Trophoblast cell (in vitro differentiated cells and primary cell): ENCODE results near the gene IL21.

Experiments used
- DNase-seq, 2 donors: peaks; one replicate each; pipeline ENCODE4 v3.0.0-alpha.2; 2016
- H2AFZ ChIP-seq: 2 replicates; pipeline ENCODE4 v1.6.1; 2013; ENCODE audit warnings: low read length, moderate library complexity, mild to moderate bottlenecking; ENCODE audit not compliant: insufficient read depth, poor library complexity
- H2AK5ac ChIP-seq: 2 replicates; pipeline ENCODE4 v1.6.1; 2013; ENCODE audit warnings: mild to moderate bottlenecking, low read length
- H2BK120ac ChIP-seq: 2 replicates; pipeline ENCODE4 v1.6.1; 2013; ENCODE audit warnings: low read length, mild to moderate bottlenecking, moderate library complexity; ENCODE audit not compliant: insufficient read depth, poor library complexity
- H2BK12ac ChIP-seq: 2 replicates; pipeline ENCODE4 v1.6.1; 2013; ENCODE audit warnings: mild to moderate bottlenecking, low read length, moderate library complexity
- H2BK5ac ChIP-seq: 2 replicates; pipeline ENCODE4 v1.6.1; 2013; ENCODE audit warnings: low read length, low read depth, moderate library complexity, mild to moderate bottlenecking; ENCODE audit not compliant: poor library complexity
- H3K14ac ChIP-seq: 2 replicates; pipeline ENCODE4 v1.6.1; 2013; ENCODE audit warnings: mild to moderate bottlenecking, low read length
- H3K18ac ChIP-seq: 2 replicates; pipeline ENCODE4 v1.6.1; 2013; ENCODE audit warnings: mild to moderate bottlenecking, low read length
- H3K23ac ChIP-seq: 2 replicates; pipeline ENCODE4 v1.6.1; 2013; ENCODE audit warnings: low read length
- H3K27ac ChIP-seq: 2 replicates; pipeline ENCODE4 v1.5.1; 2013; ENCODE audit warnings: low read depth, mild to moderate bottlenecking, inconsistent platforms, low read length, moderate library complexity
- H3K27me3 ChIP-seq: 2 replicates; pipeline ENCODE4 v1.6.1; 2013; ENCODE audit warnings: inconsistent platforms, mild to moderate bottlenecking, low read length, moderate library complexity; ENCODE audit not compliant: insufficient read depth
- H3K36me3 ChIP-seq, 2 experiments: 1 replicate in 1 of 2; 2 replicates in 1 of 2; pipeline ENCODE4 v1.6.1; 2013; ENCODE audit warnings: low read length in 2 of 2, mild to moderate bottlenecking in 2 of 2, moderate library complexity in 1 of 2; ENCODE audit not compliant: insufficient read depth in 2 of 2, control insufficient read depth in 1 of 2
- H3K4ac ChIP-seq: 2 replicates; pipeline ENCODE4 v1.6.1; 2013; ENCODE audit warnings: low read depth, mild to moderate bottlenecking, low read length, moderate library complexity
- H3K4me1 ChIP-seq, 2 experiments: 1 replicate in 1 of 2; 2 replicates in 1 of 2; pipeline ENCODE4 v1.6.1; 2013; ENCODE audit warnings: low read length in 2 of 2, mild to moderate bottlenecking in 2 of 2, moderate library complexity in 1 of 2; ENCODE audit not compliant: insufficient read depth in 2 of 2, control insufficient read depth in 1 of 2
- H3K4me2 ChIP-seq: 2 replicates; pipeline ENCODE4 v1.6.1; 2013; ENCODE audit warnings: inconsistent platforms, mild to moderate bottlenecking, low read length, moderate library complexity
- H3K4me3 ChIP-seq: 2 replicates; pipeline ENCODE4 v1.5.1; 2013; ENCODE audit warnings: mild to moderate bottlenecking, low read depth, low read length, inconsistent platforms
- H3K79me1 ChIP-seq: one replicate; pipeline ENCODE4 v1.6.1; 2013; ENCODE audit warnings: low read length
- H3K79me2 ChIP-seq: 2 replicates; pipeline ENCODE4 v1.6.1; 2013; ENCODE audit warnings: low read length, mild to moderate bottlenecking; ENCODE audit not compliant: control insufficient read depth, insufficient read depth, poor library complexity
- H3K9ac ChIP-seq: 2 replicates; pipeline ENCODE4 v1.6.1; 2013; ENCODE audit warnings: mild to moderate bottlenecking, low read length
- H3K9me3 ChIP-seq: 2 replicates; pipeline ENCODE4 v1.6.1; 2013; ENCODE audit warnings: low read depth, mild to moderate bottlenecking, control low read depth, inconsistent platforms, low read length; ENCODE audit not compliant: insufficient read depth
- H4K12ac ChIP-seq: 2 replicates; pipeline ENCODE4 v1.6.1; 2013; ENCODE audit warnings: low read depth, mild to moderate bottlenecking, low read length, moderate library complexity
- H4K8ac ChIP-seq: 2 replicates; pipeline ENCODE4 v1.6.1; 2013; ENCODE audit warnings: low read depth, mild to moderate bottlenecking, low read length, moderate library complexity
- H4K91ac ChIP-seq: one replicate; pipeline ENCODE4 v1.6.1; 2013; ENCODE audit warnings: low read depth, mild to moderate bottlenecking, low read length, moderate library complexity
- WGBS: extraction: QIAGEN DNeasy Blood & Tissue Kit; methylation state at CpG from one replicate; pipeline ENCODE4 v1.1.7; 2013; ENCODE audit warnings: missing lambda C conversion rate; ENCODE audit not compliant: insufficient read length, insufficient coverage; ENCODE audit errors: extremely low coverage; 5-methylcytosine and 5-hydroxymethylcytosine counted together

The IL21 gene

DNA sequence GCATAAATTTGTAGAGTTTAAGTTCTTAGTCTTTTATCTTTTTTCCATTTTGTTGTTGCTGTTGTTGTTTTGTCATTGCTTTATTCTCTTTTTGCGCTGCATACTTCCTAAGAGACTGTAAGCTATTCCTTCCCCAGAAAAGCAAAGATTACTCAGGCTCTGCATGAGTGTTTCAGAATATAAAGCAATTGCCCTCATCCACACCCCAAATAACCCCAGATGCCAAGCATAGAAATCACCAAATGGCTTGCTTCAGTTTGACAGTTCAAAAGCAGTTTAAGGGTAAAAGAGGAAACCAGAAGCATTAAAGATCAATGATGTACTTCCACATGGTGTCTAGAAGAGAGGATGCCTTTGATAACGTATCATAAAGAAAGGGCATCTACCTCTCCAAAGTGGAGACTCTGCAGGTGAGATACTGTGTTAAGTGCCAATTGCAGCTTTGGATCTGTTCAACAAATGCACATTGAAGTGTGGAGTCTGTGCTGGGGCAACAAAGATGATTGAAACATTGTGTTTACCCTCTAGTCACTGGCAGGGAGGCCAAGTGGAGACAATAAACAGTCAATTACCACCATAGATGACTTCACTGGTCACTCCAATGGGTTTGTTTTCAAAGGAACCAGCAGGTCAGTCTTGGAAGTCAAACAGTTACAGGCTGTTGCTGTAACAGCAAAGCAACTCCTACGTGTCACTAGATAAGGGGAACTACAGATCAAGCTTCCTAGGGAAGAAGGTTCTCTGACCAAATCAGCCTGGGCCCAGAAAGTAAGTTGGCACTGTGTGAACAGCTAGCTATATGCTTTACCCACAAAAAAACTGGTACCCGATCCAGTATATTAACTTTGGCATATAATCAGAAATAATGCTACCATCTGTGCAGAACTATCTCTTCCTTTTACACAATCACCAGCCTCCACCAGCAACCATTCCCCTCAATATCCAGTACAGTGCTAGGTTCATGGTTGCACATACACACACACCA lies 40.6 kb upstream of the IL21 start:
- Histone ChIP-seq H2BK12ac (no peak overlapping the region), H3K18ac (no peak overlapping the region), H3K27ac (no peak overlapping the region), H2BK120ac (no peak overlapping the region), H2BK5ac (no peak overlapping the region), H3K79me2 (no peaks in the 10 kb centered on the region), H3K14ac (no peak overlapping the region), H3K4me2 (no peak overlapping the region), H3K36me3 (no peaks in the 10 kb centered on the region), H2AFZ (no peak overlapping the region), H4K12ac (no peak overlapping the region), H3K4me1 (peaks cover 3 to 10% of the 10 kb centered on the region in 2 experiments), H3K9ac (no peak overlapping the region), H3K9me3 (no peaks in the 10 kb centered on the region), H3K4ac (no peak overlapping the region), H4K91ac (no peak overlapping the region), H3K23ac (no peak overlapping the region), H3K27me3 (no peaks in the 10 kb centered on the region), H2AK5ac (no peak overlapping the region), H3K79me1 (peaks cover 2% of the 10 kb centered on the region), H4K8ac (no peak overlapping the region), H3K4me3 (no peak overlapping the region)
- no peak for DNase-seq
- WGBS = no CpG with 5 or more reads among the region's 4 CpGs

DNA sequence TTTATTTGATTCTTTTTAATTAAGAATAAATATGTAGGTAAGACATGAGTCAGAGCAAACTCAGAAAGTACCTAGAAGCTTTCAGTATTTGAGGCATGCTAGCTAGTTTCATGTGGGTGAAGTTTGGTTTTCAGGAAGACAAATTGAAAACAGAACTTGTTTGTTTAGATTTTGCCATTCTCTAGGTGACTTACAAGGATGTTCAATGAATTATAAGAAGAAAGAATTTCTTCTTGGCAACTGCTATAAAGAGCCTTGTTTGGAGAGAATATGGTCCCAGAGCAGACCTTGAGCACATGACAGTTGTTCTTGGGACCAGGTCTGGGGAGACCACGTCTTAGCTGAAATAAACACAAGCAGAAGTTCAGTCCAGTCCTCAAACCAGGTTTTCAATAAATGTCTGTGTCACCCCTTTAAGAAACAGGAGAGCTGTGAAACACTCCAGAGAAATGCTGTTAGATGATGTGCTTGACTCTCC lies 38.0 kb upstream of the IL21 start:
- Histone ChIP-seq H3K4me2 (no peak overlapping the region), H2BK12ac (no peak overlapping the region), H4K8ac (no peak overlapping the region), H3K9ac (no peak overlapping the region), H3K27me3 (no peaks in the 10 kb centered on the region), H3K4ac (no peak overlapping the region), H4K91ac (no peak overlapping the region), H3K79me2 (no peaks in the 10 kb centered on the region), H3K36me3 (no peaks in the 10 kb centered on the region), H3K14ac (no peak overlapping the region), H2AFZ (no peak overlapping the region), H3K79me1 (no peaks in the 10 kb centered on the region), H3K23ac (no peak overlapping the region), H2BK5ac (no peak overlapping the region), H3K4me1 (peaks cover 0 to 2% of the 10 kb centered on the region in 2 experiments), H3K18ac (no peak overlapping the region), H2AK5ac (no peak overlapping the region), H3K4me3 (no peak overlapping the region), H3K27ac (no peak overlapping the region), H4K12ac (no peak overlapping the region), H3K9me3 (no peaks in the 10 kb centered on the region), H2BK120ac (no peak overlapping the region)
- no CpG with 5 or more reads among the region's 1 CpG for WGBS
- DNase-seq = no peak

- Histone ChIP-seq H2BK5ac (no peak overlapping the region), H3K79me1 (no peaks in the 10 kb centered on the region), H2BK12ac (no peak overlapping the region), H3K18ac (no peak overlapping the region), H3K4me3 (no peak overlapping the region), H3K4ac (no peak overlapping the region), H2AK5ac (no peak overlapping the region), H3K27me3 (no peaks in the 10 kb centered on the region), H3K4me2 (no peak overlapping the region), H3K79me2 (no peaks in the 10 kb centered on the region), H4K8ac (no peak overlapping the region), H2AFZ (no peak overlapping the region), H4K91ac (no peak overlapping the region), H2BK120ac (no peak overlapping the region), H3K9me3 (no peaks in the 10 kb centered on the region), H3K23ac (no peak overlapping the region), H3K36me3 (no peaks in the 10 kb centered on the region), H3K4me1 (peaks cover 0 to 2% of the 10 kb centered on the region in 2 experiments), H3K27ac (no peak overlapping the region), H3K9ac (no peak overlapping the region), H4K12ac (no peak overlapping the region), H3K14ac (no peak overlapping the region)
- WGBS = 100% methylated on average over 1 of the region's 2 CpGs
- DNase-seq = no peak
These were observed 37.5 kb upstream of the IL21 start for GRCh38 chr4:122658377-122658776.

DNA sequence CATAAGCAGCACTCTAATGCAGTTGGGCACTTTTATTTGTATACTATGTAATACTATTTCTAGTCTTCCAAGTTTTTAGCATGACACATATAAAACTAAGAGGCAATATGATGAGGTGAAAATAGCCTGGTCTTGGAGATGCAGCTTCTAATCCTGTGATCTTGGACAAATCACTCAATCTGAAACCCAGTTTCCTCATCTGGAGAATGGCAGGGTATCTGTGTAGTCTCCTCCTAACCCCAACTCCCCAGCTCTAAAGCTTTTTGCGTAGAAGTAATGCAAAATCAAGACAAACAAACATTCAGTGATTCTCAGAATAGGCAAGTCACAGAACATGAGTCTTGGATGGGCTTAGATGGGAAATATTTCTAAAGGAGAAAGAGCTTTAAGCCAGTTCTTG lies 36.7 kb upstream of the IL21 start:
- WGBS = no CpG with 5 or more reads among the region's 1 CpG
- H3K79me2 ChIP-seq = no peaks in the 10 kb centered on the region

More for the DNA sequence above, 36.7 kb upstream of the IL21 start:
- H3K9me3 ChIP-seq = no peaks in the 10 kb centered on the region
- H3K36me3 ChIP-seq = no peaks in the 10 kb centered on the region
- no peak overlapping the region for H3K4me2 ChIP-seq
- no peak for DNase-seq
- H2BK5ac ChIP-seq = no peak overlapping the region
- no peak overlapping the region for H3K18ac ChIP-seq
- no peak overlapping the region for H3K9ac ChIP-seq
- H2AFZ ChIP-seq = no peak overlapping the region
- H4K91ac ChIP-seq = no peak overlapping the region
- H2AK5ac ChIP-seq = no peak overlapping the region
- no peak overlapping the region for H2BK12ac ChIP-seq
- H3K4me1 ChIP-seq = no peaks in the 10 kb centered on the region
- H2BK120ac ChIP-seq = no peak overlapping the region
- H3K79me1 ChIP-seq = no peaks in the 10 kb centered on the region
- no peak overlapping the region for H3K23ac ChIP-seq
- H3K4ac ChIP-seq = no peak overlapping the region
- H3K4me3 ChIP-seq = no peak overlapping the region
- H3K27me3 ChIP-seq = no peaks in the 10 kb centered on the region
- H4K12ac ChIP-seq = no peak overlapping the region
- no peak overlapping the region for H4K8ac ChIP-seq
- H3K27ac ChIP-seq = no peak overlapping the region
- no peak overlapping the region for H3K14ac ChIP-seq
